ENCODE measurements around the gene CTDSPL.

Gene CTDSPL

GRCh38 chr3:38015984-38016383 lies 154.3 kb downstream of the CTDSPL start:
- Mint-ChIP-seq H3K9me3 (no peaks in the 10 kb centered on the region), H3K27me3 (no peaks in the 10 kb centered on the region), H3K27ac (no peak overlapping the region), H3K36me3 (ENCODE audit: low read depth) (peaks cover 24% of the 10 kb centered on the region), H3K4me3 (no peak overlapping the region), H3K4me1 (ENCODE audit: low read depth) (no peaks in the 10 kb centered on the region)

GRCh38 chr3:38016410-38016809 lies 154.7 kb downstream of the CTDSPL start:
- H3K36me3 Mint-ChIP-seq (ENCODE audit: low read depth), result peaks cover 24% of the 10 kb centered on the region
- no peak overlapping the region for H3K27ac Mint-ChIP-seq
- H3K4me3 Mint-ChIP-seq, result no peak overlapping the region
- H3K27me3 Mint-ChIP-seq, result no peaks in the 10 kb centered on the region
- H3K9me3 Mint-ChIP-seq, result no peaks in the 10 kb centered on the region
- H3K4me1 Mint-ChIP-seq (ENCODE audit: low read depth), result no peaks in the 10 kb centered on the region

- H3K27ac Mint-ChIP-seq, result no peak overlapping the region
- peaks cover 24% of the 10 kb centered on the region for H3K36me3 Mint-ChIP-seq (ENCODE audit: low read depth)
- no peaks in the 10 kb centered on the region for H3K27me3 Mint-ChIP-seq
These were observed 155.3 kb downstream of the CTDSPL start for GRCh38 chr3:38016847-38017444.

GRCh38 chr3:38017445-38018295 lies 156.0 kb downstream of the CTDSPL start:
- no peak overlapping the region for H3K4me3 Mint-ChIP-seq
- no peaks in the 10 kb centered on the region for H3K27me3 Mint-ChIP-seq
- no peak overlapping the region for H3K27ac Mint-ChIP-seq
- H3K4me1 Mint-ChIP-seq (ENCODE audit: low read depth), result no peaks in the 10 kb centered on the region
- H3K36me3 Mint-ChIP-seq (ENCODE audit: low read depth), result peaks cover 24% of the 10 kb centered on the region
- no peaks in the 10 kb centered on the region for H3K9me3 Mint-ChIP-seq

More at GRCh38 chr3:38016847-38017444, 155.3 kb downstream of the CTDSPL start:
- no peaks in the 10 kb centered on the region for H3K4me1 Mint-ChIP-seq (ENCODE audit: low read depth)
- no peaks in the 10 kb centered on the region for H3K9me3 Mint-ChIP-seq
- no peak overlapping the region for H3K4me3 Mint-ChIP-seq

- H3K27ac Mint-ChIP-seq, result peak overlapping the region; percentile 2
- no peaks in the 10 kb centered on the region for H3K27me3 Mint-ChIP-seq
- H3K36me3 Mint-ChIP-seq (ENCODE audit: low read depth), result peaks cover 24% of the 10 kb centered on the region
- H3K4me3 Mint-ChIP-seq, result no peak overlapping the region
- H3K9me3 Mint-ChIP-seq, result no peaks in the 10 kb centered on the region
- H3K4me1 Mint-ChIP-seq (ENCODE audit: low read depth), result peaks cover 3% of the 10 kb centered on the region
These were observed 156.9 kb downstream of the CTDSPL start for GRCh38 chr3:38018296-38019266.

- Mint-ChIP-seq H3K4me3 (no peak overlapping the region), H3K27ac (no peak overlapping the region)
These were observed 158.1 kb downstream of the CTDSPL start for GRCh38 chr3:38019658-38020341.

GRCh38 chr3:38020342-38020726 lies 158.7 kb downstream of the CTDSPL start:
- Mint-ChIP-seq H3K27ac (no peak overlapping the region), H3K36me3 (ENCODE audit: low read depth) (peaks cover 11% of the 10 kb centered on the region), H3K9me3 (no peaks in the 10 kb centered on the region)

More at GRCh38 chr3:38019658-38020341, 158.1 kb downstream of the CTDSPL start:
- Mint-ChIP-seq H3K4me1 (ENCODE audit: low read depth) (peaks cover 11% of the 10 kb centered on the region), H3K9me3 (no peaks in the 10 kb centered on the region), H3K27me3 (no peaks in the 10 kb centered on the region), H3K36me3 (ENCODE audit: low read depth) (peaks cover 16% of the 10 kb centered on the region)

GRCh38 chr3:38021196-38021595 lies 159.5 kb downstream of the CTDSPL start:
- H3K4me3 Mint-ChIP-seq, result no peak overlapping the region
- H3K4me1 Mint-ChIP-seq (ENCODE audit: low read depth), result peaks cover 22% of the 10 kb centered on the region
- H3K9me3 Mint-ChIP-seq, result no peaks in the 10 kb centered on the region
- H3K36me3 Mint-ChIP-seq (ENCODE audit: low read depth), result peaks cover 8% of the 10 kb centered on the region
- H3K27ac Mint-ChIP-seq, result no peak overlapping the region
- H3K27me3 Mint-ChIP-seq, result no peaks in the 10 kb centered on the region

More at GRCh38 chr3:38020342-38020726, 158.7 kb downstream of the CTDSPL start:
- Mint-ChIP-seq H3K4me1 (ENCODE audit: low read depth) (peaks cover 15% of the 10 kb centered on the region), H3K27me3 (no peaks in the 10 kb centered on the region), H3K4me3 (no peak overlapping the region)

GRCh38 chr3:38022301-38022700 lies 160.6 kb downstream of the CTDSPL start:
- peaks cover 22% of the 10 kb centered on the region for H3K4me1 Mint-ChIP-seq (ENCODE audit: low read depth)
- no peak overlapping the region for H3K27ac Mint-ChIP-seq
- no peaks in the 10 kb centered on the region for H3K9me3 Mint-ChIP-seq
- H3K36me3 Mint-ChIP-seq (ENCODE audit: low read depth), result no peaks in the 10 kb centered on the region
- H3K4me3 Mint-ChIP-seq, result no peak overlapping the region
- H3K27me3 Mint-ChIP-seq, result no peaks in the 10 kb centered on the region

- Mint-ChIP-seq H3K9me3 (no peaks in the 10 kb centered on the region), H3K4me1 (ENCODE audit: low read depth) (peaks cover 22% of the 10 kb centered on the region), H3K27me3 (no peaks in the 10 kb centered on the region), H3K36me3 (ENCODE audit: low read depth) (no peaks in the 10 kb centered on the region), H3K4me3 (peak overlapping the region; percentile 91), H3K27ac (no peak overlapping the region)
These were observed 161.4 kb downstream of the CTDSPL start for GRCh38 chr3:38022896-38023709.

- peaks cover 36% of the 10 kb centered on the region for H3K4me1 Mint-ChIP-seq (ENCODE audit: low read depth)
These were observed 165.2 kb downstream of the CTDSPL start for GRCh38 chr3:38026856-38027255.

GRCh38 chr3:38027466-38028465 lies 166.1 kb downstream of the CTDSPL start:
- H3K9me3 Mint-ChIP-seq, result no peaks in the 10 kb centered on the region
- peaks cover 36% of the 10 kb centered on the region for H3K4me1 Mint-ChIP-seq (ENCODE audit: low read depth)
- H3K27me3 Mint-ChIP-seq, result peaks cover 11% of the 10 kb centered on the region
- H3K4me3 Mint-ChIP-seq, result peak overlapping the region; percentile 26
- no peaks in the 10 kb centered on the region for H3K36me3 Mint-ChIP-seq (ENCODE audit: low read depth)
- no peak overlapping the region for H3K27ac Mint-ChIP-seq

More at GRCh38 chr3:38026856-38027255, 165.2 kb downstream of the CTDSPL start:
- Mint-ChIP-seq H3K36me3 (ENCODE audit: low read depth) (no peaks in the 10 kb centered on the region), H3K27ac (no peak overlapping the region), H3K4me3 (no peak overlapping the region), H3K27me3 (peaks cover 6% of the 10 kb centered on the region), H3K9me3 (no peaks in the 10 kb centered on the region)
